Stomach smooth muscle (tissue), 2 donors: Measurements from ENCODE around the gene AURKA.

Experiments
- H3K27ac ChIP-seq: one replicate; pipeline ENCODE4 v1.7.0; 2013; ENCODE audit warnings: mild to moderate bottlenecking, low read length, inconsistent platforms
- H3K27me3 ChIP-seq, 2 donors: one replicate each; pipeline ENCODE4 v1.7.0; 2013; ENCODE audit warnings: low read length in 2 of 2; ENCODE audit not compliant: insufficient read depth in 2 of 2, control insufficient read depth in 1 of 2
- H3K36me3 ChIP-seq, 2 donors: one replicate each; pipeline ENCODE4 v1.7.0; 2013; ENCODE audit warnings: low read length in 2 of 2; ENCODE audit not compliant: control insufficient read depth in 2 of 2, insufficient read depth in 2 of 2
- H3K4me1 ChIP-seq: one replicate; pipeline ENCODE4 v1.7.0; 2013; ENCODE audit warnings: low read length; ENCODE audit not compliant: control insufficient read depth, insufficient read depth
- H3K4me3 ChIP-seq, 2 donors: one replicate each; pipeline ENCODE4 v1.7.0; 2013; ENCODE audit warnings: low read length in 2 of 2
- H3K9ac ChIP-seq, 2 donors: one replicate each; pipeline ENCODE4 v1.7.0; 2013; ENCODE audit warnings: low read length in 2 of 2, mild to moderate bottlenecking in 1 of 2
- H3K9me3 ChIP-seq, 2 donors: one replicate each; pipeline ENCODE4 v1.7.0; 2013; ENCODE audit warnings: low read length in 2 of 2; ENCODE audit not compliant: control insufficient read depth in 2 of 2
- donor health status: healthy.
- donor health status: Pancreatic carcinoma.

The AURKA gene

DNA sequence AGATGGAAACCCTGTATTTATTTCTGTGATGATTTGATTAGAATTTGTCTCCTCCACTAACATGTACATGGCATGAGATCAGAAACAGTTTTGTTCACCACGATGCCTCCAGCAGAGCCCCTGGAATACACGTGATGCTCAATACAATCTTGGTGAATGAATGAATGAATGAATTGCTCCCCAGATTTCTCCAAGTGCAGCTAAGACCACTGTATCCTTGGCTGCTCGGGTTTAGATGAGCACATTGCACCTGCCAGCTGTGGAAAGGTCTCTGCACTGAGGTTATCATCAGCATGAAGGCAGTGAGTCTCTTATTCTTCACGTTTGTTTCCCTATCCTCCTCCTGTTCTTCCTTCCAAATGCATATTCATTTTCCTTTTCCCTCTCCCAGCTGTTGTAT lies 37.9 kb upstream of the AURKA start:
- Histone ChIP-seq H3K27me3 (peaks cover 0 to 3% of the 10 kb centered on the region in 2 donors), H3K27ac (no peak overlapping the region), H3K4me3 (no peak overlapping the region), H3K4me1 (peaks cover 10% of the 10 kb centered on the region), H3K9ac (no peak overlapping the region), H3K9me3 (no peaks in the 10 kb centered on the region), H3K36me3 (no peaks in the 10 kb centered on the region)

DNA sequence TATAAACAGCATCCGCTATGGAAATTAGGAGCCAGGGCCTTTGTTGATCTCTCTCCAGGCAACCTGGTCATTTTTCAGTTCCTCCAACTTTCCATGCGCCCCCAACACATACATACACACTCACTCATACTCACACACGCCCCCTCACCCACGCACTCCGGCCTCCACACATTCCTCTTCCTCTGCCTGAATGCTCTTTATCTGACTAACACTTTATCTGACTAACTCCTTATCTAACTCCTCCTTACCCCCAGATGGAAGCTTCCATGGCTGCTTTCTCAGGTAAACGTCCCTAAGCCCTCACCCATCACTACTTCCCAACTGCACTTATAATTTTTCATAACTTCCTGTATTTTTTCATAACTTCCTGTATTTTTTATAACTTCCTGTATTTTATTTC lies 37.5 kb upstream of the AURKA start:
- H3K36me3 ChIP-seq: no peaks in the 10 kb centered on the region
- H3K4me1 ChIP-seq: peaks cover 10% of the 10 kb centered on the region
- no peak overlapping the region for H3K27ac ChIP-seq
- H3K9ac ChIP-seq: no peak overlapping the region
- no peak overlapping the region for H3K4me3 ChIP-seq
- H3K27me3 ChIP-seq: peaks cover 0 to 3% of the 10 kb centered on the region in 2 donors
- no peaks in the 10 kb centered on the region for H3K9me3 ChIP-seq

DNA sequence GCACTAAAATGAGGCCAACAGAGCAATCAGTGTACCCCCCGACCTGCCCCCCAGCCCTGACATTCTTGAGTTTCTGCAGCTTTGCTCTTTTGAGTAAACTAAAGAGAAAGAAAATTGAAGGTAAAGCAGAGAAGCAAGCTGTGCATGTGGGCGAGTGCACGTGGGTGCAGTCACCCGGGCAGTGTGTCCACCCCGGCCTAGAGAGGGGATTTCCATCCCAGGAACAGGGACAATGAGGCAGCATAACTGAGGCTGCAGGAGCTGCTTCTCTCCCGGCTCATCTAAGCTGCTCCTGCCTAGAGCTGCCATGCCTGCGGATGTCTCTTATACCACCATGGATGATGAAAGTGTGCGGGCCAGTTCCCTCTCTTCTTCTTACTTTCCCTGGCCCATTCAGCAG lies 36.9 kb upstream of the AURKA start:
- H3K4me1 ChIP-seq: peaks cover 7% of the 10 kb centered on the region
- H3K27ac ChIP-seq: no peak overlapping the region

DNA sequence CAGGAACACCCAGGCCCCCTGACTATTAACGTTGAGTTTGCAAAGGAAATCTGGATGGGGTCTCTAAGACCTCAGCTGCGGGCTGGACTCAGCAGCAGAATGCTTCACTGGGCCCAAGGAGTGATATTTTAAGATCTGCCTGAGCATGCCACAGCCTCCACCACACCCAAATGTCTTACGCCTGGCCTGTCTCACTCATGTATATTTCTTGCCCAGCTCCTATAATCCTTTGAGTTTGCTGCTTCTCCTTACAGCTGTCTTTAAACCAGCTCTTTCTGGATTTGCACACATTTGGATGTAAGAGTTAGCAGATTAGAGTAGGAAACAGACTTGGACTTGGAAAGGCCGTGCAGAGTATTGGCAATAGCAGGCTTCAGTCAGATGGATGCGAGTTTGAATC lies 36.4 kb upstream of the AURKA start:
- Histone ChIP-seq H3K4me1 (peaks cover 2% of the 10 kb centered on the region), H3K36me3 (no peaks in the 10 kb centered on the region), H3K27me3 (peaks cover 0 to 3% of the 10 kb centered on the region in 2 donors), H3K4me3 (no peak overlapping the region), H3K9me3 (no peaks in the 10 kb centered on the region), H3K27ac (no peak overlapping the region), H3K9ac (no peak overlapping the region)

More for the DNA sequence above, 36.9 kb upstream of the AURKA start:
- Histone ChIP-seq H3K27me3 (peaks cover 0 to 3% of the 10 kb centered on the region in 2 donors), H3K9me3 (no peaks in the 10 kb centered on the region), H3K4me3 (no peak overlapping the region), H3K36me3 (no peaks in the 10 kb centered on the region), H3K9ac (no peak overlapping the region)

DNA sequence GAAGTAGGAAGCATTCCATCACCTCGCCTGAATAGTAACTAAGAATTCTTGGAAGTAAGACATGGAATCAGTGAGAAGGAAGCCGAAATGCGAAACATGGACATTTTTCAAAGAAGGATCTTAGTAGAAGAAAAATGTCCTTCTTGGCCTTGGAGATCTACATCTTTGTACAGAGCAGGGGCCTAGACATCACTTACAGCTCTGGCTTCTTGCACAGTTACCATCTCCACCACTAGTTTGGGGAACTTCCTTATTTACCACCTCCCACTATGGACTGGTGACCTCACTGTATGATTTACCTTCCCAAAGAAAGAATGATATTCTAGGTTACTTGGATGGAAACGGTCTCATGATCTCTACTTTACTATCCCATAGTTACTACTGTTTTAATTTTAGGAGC lies 35.8 kb upstream of the AURKA start:
- Histone ChIP-seq H3K4me1 (peaks cover 2% of the 10 kb centered on the region), H3K27me3 (peaks cover 0 to 3% of the 10 kb centered on the region in 2 donors), H3K4me3 (no peak overlapping the region), H3K36me3 (no peaks in the 10 kb centered on the region), H3K9ac (no peak overlapping the region), H3K9me3 (no peaks in the 10 kb centered on the region), H3K27ac (no peak overlapping the region)

DNA sequence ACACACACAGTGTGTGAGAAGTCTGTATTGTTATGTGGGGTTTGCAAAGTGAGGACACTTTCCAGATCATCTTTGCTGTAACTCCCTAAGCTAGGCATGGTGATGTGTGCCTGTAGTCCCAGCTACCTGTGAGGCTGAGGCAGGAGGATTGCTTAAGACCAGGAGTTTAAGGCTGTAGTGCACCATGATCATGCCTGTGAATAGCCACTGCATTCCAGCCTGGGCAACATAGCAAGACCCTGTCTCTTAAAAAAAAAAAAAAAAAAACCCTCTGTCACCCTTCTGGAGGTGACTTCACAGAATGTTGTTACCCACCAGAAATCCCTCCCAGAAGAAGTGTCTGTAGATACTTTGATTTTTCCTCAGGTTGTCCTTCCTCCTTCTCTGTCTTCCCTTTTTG lies 34.9 kb upstream of the AURKA start:
- no peak overlapping the region for H3K27ac ChIP-seq
- no peaks in the 10 kb centered on the region for H3K9me3 ChIP-seq

DNA sequence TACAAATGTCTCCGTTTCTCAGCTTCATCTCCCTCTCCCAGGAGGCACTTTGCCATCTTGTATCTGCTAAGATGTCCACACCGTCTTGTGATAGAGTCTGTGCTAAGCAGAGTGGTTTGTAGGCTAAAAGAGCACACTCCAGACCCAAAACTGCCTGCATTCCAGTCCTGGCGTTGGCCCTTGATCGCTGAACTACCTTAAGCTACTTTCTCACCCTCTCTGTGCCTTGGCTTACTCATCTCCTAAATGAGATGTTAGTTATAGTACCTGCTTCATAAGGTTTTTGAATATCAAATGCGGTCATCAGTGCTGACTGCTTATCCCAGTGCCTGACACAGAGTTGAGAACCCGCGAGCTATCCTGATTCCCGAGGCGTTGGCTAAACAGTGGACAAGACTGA lies 34.0 kb upstream of the AURKA start:
- Histone ChIP-seq H3K4me1 (peaks cover 2% of the 10 kb centered on the region), H3K9me3 (no peaks in the 10 kb centered on the region), H3K27me3 (peaks cover 0 to 3% of the 10 kb centered on the region in 2 donors), H3K4me3 (no peak overlapping the region), H3K36me3 (no peaks in the 10 kb centered on the region), H3K27ac (no peak overlapping the region), H3K9ac (no peak overlapping the region)

More for the DNA sequence above, 34.9 kb upstream of the AURKA start:
- no peak overlapping the region for H3K4me3 ChIP-seq
- no peak overlapping the region for H3K9ac ChIP-seq
- H3K36me3 ChIP-seq: no peaks in the 10 kb centered on the region
- peaks cover 2% of the 10 kb centered on the region for H3K4me1 ChIP-seq
- H3K27me3 ChIP-seq: peaks cover 0 to 3% of the 10 kb centered on the region in 2 donors

DNA sequence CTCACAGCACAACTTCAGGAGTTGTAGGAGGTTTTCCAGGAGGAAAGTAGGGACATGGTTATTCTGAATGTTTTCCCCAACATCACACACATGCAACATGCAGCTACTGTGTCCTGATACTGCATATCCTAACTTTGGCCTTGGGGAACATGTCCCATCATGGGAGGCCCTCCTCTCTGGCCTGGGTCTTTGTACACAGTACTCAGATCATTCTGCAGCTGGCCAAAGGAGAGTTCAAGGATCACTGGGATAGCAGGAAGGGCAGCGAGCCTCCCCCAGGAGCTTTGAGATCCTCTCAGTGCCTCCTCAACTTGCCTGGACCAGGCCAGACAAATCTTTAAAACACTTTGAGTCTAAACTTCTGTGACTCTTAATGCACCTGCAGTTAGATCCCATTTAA lies 32.9 kb upstream of the AURKA start:
- H3K27ac ChIP-seq: no peak overlapping the region
- no peaks in the 10 kb centered on the region for H3K36me3 ChIP-seq
- H3K27me3 ChIP-seq: peaks cover 0 to 3% of the 10 kb centered on the region in 2 donors
- peaks cover 2% of the 10 kb centered on the region for H3K4me1 ChIP-seq
- H3K9me3 ChIP-seq: no peaks in the 10 kb centered on the region
- H3K4me3 ChIP-seq: no peak overlapping the region
- H3K9ac ChIP-seq: no peak overlapping the region

DNA sequence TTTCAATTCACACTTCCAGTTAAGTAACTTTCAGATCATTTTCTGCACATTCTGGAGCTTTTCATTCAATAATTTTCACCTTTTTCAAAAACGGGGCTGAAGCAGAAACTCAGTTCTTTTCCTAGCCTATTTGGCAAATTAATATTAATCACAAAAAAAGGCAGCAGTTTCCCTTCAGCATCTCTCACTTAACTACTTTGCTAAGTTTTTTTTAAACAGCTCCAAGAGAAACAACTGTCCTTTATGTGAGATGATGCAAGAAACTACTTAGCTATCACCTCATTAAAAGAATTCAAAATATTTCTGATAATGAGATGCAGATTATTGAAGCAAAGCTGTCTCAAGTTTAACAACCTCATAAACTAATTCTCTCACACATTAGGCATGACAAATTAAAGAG lies 31.9 kb upstream of the AURKA start:
- no peak overlapping the region for H3K4me3 ChIP-seq
- no peaks in the 10 kb centered on the region for H3K36me3 ChIP-seq
- H3K27me3 ChIP-seq: no peaks in the 10 kb centered on the region
- H3K9ac ChIP-seq: no peak overlapping the region
- peaks cover 2% of the 10 kb centered on the region for H3K4me1 ChIP-seq
- H3K27ac ChIP-seq: no peak overlapping the region
- no peaks in the 10 kb centered on the region for H3K9me3 ChIP-seq

DNA sequence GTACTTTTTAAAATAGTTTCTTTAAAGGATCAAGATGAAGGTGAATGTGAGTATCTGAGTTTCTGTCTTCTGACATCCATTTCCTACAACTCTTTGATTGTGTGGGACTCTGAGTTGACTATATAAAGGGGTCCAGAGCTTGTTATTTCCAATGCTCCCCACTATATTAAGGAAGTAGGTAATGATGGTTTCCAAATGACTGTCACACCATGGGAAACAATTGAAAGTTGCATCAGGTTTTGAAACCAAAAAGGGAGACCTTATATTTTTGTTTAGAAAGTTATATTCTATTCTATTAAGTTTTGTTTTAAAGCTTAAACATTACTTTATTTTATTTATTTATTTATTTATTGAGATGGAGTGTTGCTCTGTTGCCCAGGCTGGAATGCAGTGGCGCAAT lies 31.2 kb upstream of the AURKA start:
- Histone ChIP-seq H3K36me3 (no peaks in the 10 kb centered on the region), H3K9me3 (no peaks in the 10 kb centered on the region), H3K27ac (no peak overlapping the region), H3K27me3 (no peaks in the 10 kb centered on the region), H3K4me1 (no peaks in the 10 kb centered on the region), H3K4me3 (no peak overlapping the region), H3K9ac (no peak overlapping the region)

DNA sequence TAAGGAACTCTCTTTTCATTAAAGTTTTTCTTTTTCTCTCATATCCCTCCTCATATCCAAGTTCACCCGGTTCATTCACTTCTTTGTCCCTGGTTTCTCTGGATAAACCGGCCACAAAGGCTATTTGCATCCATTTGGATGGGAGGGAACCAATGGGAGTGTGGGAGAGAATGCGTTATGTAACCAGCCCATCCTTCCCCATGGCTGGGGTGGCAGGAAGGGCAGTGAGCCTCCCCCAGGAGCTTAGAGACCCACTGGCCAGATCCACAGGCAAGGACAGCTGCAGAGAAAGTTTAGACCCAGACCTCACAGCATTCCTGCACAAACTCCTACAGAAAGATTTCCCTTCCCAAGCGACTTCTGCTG lies 30.8 kb upstream of the AURKA start:
- no peak overlapping the region for H3K9ac ChIP-seq
- no peak overlapping the region for H3K4me3 ChIP-seq
- H3K36me3 ChIP-seq: no peaks in the 10 kb centered on the region
- no peaks in the 10 kb centered on the region for H3K9me3 ChIP-seq
- no peak overlapping the region for H3K27ac ChIP-seq
- H3K27me3 ChIP-seq: no peaks in the 10 kb centered on the region
- H3K4me1 ChIP-seq: no peaks in the 10 kb centered on the region
